ENCODE data around the gene ARMCX5. TPM values are rescaled to one million over a fixed set of nuclear protein-coding genes. Genes with fewer than 3 reads are reported as not detected.

ARMCX5 gene
- total and polyA plus RNA-seq, 2 donors (not counting 1 experiment from before 2014, with no cell fraction given): 13.9 to 22.8 TPM

Other genes starting within 250 kb of the ARMCX5 start
- gene NXF2B, start 159.5 kb upstream of the ARMCX5 start, total RNA-seq: not detected in 2 replicates
- gene NXF2B, start 159.5 kb upstream of the ARMCX5 start, polyA plus RNA-seq: not detected in 2 replicates
- gene TCP11X2, start 127.7 kb upstream of the ARMCX5 start, total RNA-seq: not detected in 2 replicates
- gene TCP11X2, start 127.7 kb upstream of the ARMCX5 start, polyA plus RNA-seq: not detected in 2 replicates
- gene TMSB15A, start 82.8 kb upstream of the ARMCX5 start, total RNA-seq: 3.6 and 4.1 TPM in 2 replicates
- gene TMSB15A, start 82.8 kb upstream of the ARMCX5 start, polyA plus RNA-seq: 18.1 and 36.0 TPM in 2 replicates
- gene GPRASP1, start 52.0 kb downstream of the ARMCX5 start, total RNA-seq: 4.9 and 5.8 TPM in 2 replicates
- gene GPRASP1, start 52.0 kb downstream of the ARMCX5 start, polyA plus RNA-seq: 1.6 and 1.7 TPM in 2 replicates
- gene GPRASP2, start 112.9 kb downstream of the ARMCX5 start, total RNA-seq: 16.9 and 24.6 TPM in 2 replicates
- gene GPRASP2, start 112.9 kb downstream of the ARMCX5 start, polyA plus RNA-seq: 8.8 and 12.9 TPM in 2 replicates
- 5.9 and 9.7 TPM in 2 replicates for gene GPRASP3, start 121.2 kb downstream of the ARMCX5 start, total RNA-seq
- 6.4 and 7.3 TPM in 2 replicates for gene GPRASP3, start 121.2 kb downstream of the ARMCX5 start, polyA plus RNA-seq

All from fibroblast of lung (primary cell).